ENCODE results near the gene CCNQ.

GRCh38 chrX:153596981-153597750, 1.8 kb downstream of the CCNQ start:
- TF ChIP-seq MYC (IDR thresholded peaks at IDR 0.05; ENCODE audit: insufficient read depth, insufficient read length, insufficient replicate concordance, low read length, severe bottlenecking) (no peak), ZBED1 (IDR thresholded peaks at IDR 0.05; ENCODE audit: borderline replicate concordance) (no peak), TAF1 (IDR thresholded peaks at IDR 0.05; ENCODE audit: borderline replicate concordance, low read depth, low read length) (no peak), CEBPB (IDR thresholded peaks at IDR 0.05; ENCODE audit: borderline replicate concordance in 1 of 2, low read depth in 2 of 2, low read length in 2 of 2) (no peak), FOXK2 (IDR thresholded peaks at IDR 0.05) (no peak), POLR2AphosphoS5 (IDR thresholded peaks at IDR 0.05; ENCODE audit: low read length) (no peak), SPI1 (IDR thresholded peaks at IDR 0.05; ENCODE audit: borderline replicate concordance, insufficient read depth, low read depth, low read length) (peak; percentile 5; the same call in 1 of the 2 replicates)

Measured in GM12878 (cell line).